ENCODE results near the gene CBX5. TPM values are rescaled to one million over a fixed set of nuclear protein-coding genes. Genes with fewer than 3 reads are reported as not detected.
A peak's percentile ranks its signal among the peaks of the same experiment; 100 is the strongest.
"Not testable (repeated sequence)": the region's sequence is repeated elsewhere in the genome, so short reads cannot be mapped to it uniquely, and the experiment has no call there.

CBX5 gene
- total RNA-seq, 2 donors from 2014 or later = 27.0 to 34.3 TPM

- H3K4me1 ChIP-seq = peaks cover 12% of the 10 kb centered on the region
- ATAC-seq = no peak
- WGBS, 2 donors = 87 to 92% methylated on average over 5 of the region's 5 CpGs
- TF ChIP-seq, protein P1, sequence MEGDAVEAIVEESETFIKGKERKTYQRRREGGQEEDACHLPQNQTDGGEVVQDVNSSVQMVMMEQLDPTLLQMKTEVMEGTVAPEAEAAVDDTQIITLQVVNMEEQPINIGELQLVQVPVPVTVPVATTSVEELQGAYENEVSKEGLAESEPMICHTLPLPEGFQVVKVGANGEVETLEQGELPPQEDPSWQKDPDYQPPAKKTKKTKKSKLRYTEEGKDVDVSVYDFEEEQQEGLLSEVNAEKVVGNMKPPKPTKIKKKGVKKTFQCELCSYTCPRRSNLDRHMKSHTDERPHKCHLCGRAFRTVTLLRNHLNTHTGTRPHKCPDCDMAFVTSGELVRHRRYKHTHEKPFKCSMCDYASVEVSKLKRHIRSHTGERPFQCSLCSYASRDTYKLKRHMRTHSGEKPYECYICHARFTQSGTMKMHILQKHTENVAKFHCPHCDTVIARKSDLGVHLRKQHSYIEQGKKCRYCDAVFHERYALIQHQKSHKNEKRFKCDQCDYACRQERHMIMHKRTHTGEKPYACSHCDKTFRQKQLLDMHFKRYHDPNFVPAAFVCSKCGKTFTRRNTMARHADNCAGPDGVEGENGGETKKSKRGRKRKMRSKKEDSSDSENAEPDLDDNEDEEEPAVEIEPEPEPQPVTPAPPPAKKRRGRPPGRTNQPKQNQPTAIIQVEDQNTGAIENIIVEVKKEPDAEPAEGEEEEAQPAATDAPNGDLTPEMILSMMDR (IDR thresholded peaks at IDR 0.05) = no peak
- TF ChIP-seq POLR2A (IDR thresholded peaks at IDR 0.05) = no peak
- H3K9me3 ChIP-seq = no peaks in the 10 kb centered on the region
- H3K27ac ChIP-seq = no peak overlapping the region
- DNase-seq = no peak
- no peaks in the 10 kb centered on the region for H3K27me3 ChIP-seq
- intact Hi-C loops (cut with DNase I) = no loop called here
- H3K4me3 ChIP-seq = no peak overlapping the region
- no peaks in the 10 kb centered on the region for H3K36me3 ChIP-seq (replicated peaks in 1 of 2; ENCODE audit: insufficient read depth in 1 of 2, low read depth in 2 of 2)
Measured at GRCh38 chr12:54321363-54321762, 41.4 kb upstream of the CBX5 start.

DNA sequence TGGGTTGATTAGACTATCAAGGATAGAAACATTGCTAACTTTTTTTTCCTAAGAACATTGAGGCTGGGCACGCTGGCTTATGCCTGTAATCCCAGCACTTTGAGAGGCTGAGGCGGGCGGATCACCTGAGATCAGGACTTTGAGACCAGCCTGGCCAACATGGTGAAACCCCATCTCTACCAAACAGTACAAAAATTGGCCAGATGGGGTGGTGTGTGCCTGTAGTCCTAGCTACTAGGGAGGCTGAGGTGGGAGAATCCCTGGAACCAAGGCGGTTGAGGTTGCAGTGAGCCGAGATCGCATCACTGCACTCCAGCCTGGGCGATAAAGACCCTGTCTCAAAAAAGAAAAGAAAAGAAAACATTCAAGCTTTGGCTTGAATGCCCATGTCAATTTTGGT, 32.4 kb upstream of the CBX5 start:
- H3K4me1 ChIP-seq; H3K27me3 ChIP-seq; H3K36me3 ChIP-seq (replicated peaks in 1 of 2; ENCODE audit: insufficient read depth in 1 of 2, low read depth in 2 of 2); intact Hi-C loops (cut with DNase I); H3K4me3 ChIP-seq; ATAC-seq; H3K27ac ChIP-seq; DNase-seq; H3K9me3 ChIP-seq: not testable (repeated sequence)
- WGBS, 2 donors = 94 to 95% methylated on average over 7 of the region's 7 CpGs

DNA sequence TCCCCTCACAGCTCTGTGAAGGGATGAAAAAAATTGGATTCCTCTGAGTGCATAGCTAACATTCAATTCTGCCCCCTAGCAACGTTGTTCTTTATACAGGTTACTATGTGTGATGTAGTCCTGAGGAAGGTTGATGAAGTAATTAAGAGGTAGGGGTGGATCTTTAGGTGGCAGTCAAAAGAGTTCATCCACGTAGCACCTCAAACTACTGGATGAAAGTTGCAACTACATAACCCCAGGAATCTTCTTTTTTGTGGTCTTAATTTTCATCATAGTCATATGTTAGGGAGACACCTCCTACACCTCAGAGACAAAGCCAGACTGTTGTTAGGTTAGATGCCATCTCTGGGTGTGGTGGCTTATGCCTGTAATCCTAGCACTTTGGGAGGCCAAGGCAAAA, 31.1 kb upstream of the CBX5 start:
- H3K27ac ChIP-seq = no peak overlapping the region
- 62 to 64% methylated on average over 2 of the region's 2 CpGs for WGBS, 2 donors
- TF ChIP-seq, protein P1 (IDR thresholded peaks at IDR 0.05) = no peak
- TF ChIP-seq POLR2A (IDR thresholded peaks at IDR 0.05) = no peak
- H3K4me1 ChIP-seq = no peaks in the 10 kb centered on the region
- H3K4me3 ChIP-seq = no peak overlapping the region
- no peaks in the 10 kb centered on the region for H3K36me3 ChIP-seq (replicated peaks in 1 of 2; ENCODE audit: insufficient read depth in 1 of 2, low read depth in 2 of 2)
- DNase-seq = no peak
- H3K27me3 ChIP-seq = no peaks in the 10 kb centered on the region
- intact Hi-C loops (cut with DNase I) = no loop called here
- no peak for ATAC-seq
- H3K9me3 ChIP-seq = no peaks in the 10 kb centered on the region

DNA sequence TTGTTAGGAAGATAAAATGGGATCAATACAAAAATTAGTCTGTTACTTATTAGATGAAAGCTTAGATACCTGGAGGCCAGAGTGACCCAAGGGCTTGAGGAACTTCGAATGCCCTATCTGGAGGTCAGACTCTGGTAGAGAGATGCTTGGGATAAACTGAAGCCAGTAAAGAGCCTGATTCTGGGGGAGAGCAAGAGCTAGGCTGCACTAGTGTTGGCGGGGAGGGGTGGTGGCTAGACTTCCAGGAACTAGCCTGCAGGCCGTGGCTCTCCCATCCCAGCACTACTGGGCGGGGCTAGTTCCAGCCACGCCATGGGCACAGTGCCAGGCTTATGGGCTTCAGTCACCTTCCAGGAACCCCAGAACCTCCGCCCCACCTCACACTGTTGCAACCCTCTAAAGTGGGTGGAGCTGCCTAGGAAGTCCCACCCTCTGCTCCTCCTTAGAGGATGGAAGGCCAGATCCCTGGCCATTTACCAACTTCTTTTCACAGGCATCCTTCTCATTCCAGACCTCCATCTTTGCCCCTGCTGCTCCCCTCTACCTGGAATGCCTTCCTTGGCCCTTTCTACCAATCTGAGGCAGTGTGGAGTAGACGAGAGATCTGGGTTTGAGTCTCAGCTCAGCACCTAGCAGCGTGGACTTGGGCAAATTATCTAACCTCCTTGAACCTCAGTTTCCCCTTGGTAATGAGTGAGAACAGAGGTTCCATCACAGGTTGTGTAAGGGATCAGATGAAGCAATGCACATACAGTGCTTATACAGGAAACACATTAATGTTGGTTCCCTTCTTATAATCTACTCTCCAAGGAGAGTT, 27.2 kb upstream of the CBX5 start:
- H3K27ac ChIP-seq = no peak overlapping the region
- 51 to 68% methylated on average over 8 of the region's 8 CpGs for WGBS, 2 donors
- no peaks in the 10 kb centered on the region for H3K36me3 ChIP-seq (replicated peaks in 1 of 2; ENCODE audit: insufficient read depth in 1 of 2, low read depth in 2 of 2)
- H3K4me3 ChIP-seq = no peak overlapping the region
- ATAC-seq (peak; percentile 37), DNase-seq (peak; percentile 48 to 81 (median 56))
- H3K4me1 ChIP-seq = peaks cover 12% of the 10 kb centered on the region
- TF ChIP-seq, protein P1 (IDR thresholded peaks at IDR 0.05) = no peak
- TF ChIP-seq POLR2A (IDR thresholded peaks at IDR 0.05) = no peak
- intact Hi-C loops (cut with DNase I) = no loop called here
- H3K27me3 ChIP-seq = no peaks in the 10 kb centered on the region
- H3K9me3 ChIP-seq = no peaks in the 10 kb centered on the region

DNA sequence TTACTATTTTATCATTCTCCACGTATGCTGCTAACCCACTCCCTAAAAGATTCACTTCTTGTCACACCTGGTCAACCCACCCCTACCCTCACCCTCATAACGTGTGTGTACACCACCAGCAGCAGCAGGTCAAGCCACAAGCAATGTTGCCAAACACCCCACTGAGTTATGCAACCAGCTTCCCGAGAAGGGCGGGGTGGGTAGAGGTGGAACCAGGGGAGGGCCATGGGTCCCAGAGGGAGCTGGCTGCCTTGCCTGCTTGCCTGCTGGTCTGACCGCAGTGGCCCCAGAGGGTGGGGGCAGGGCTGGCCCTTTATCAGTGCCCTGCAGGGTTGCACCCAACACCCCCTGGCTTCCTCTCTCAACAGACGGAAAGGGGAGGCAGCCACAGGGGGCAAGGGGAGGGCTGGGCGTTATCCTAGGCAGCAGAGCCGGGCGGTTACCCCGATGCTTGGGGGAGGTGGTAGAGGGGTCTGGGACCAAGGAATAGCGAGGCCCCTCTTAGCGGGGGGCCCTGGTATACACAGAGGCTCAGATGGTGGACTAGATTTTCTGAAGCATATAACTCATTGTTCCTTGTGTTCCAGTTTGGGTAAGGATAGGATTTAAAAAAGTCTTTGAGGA, 24.4 kb upstream of the CBX5 start:
- H3K27ac ChIP-seq = no peak overlapping the region
- H3K4me1 ChIP-seq = peaks cover 26% of the 10 kb centered on the region
- no peak overlapping the region for H3K4me3 ChIP-seq
- peak; percentile 87 for ATAC-seq
- 23 to 30% methylated on average over 10 to 12 of the region's 12 CpGs for WGBS, 2 donors
- peak; percentile 69 to 83 (median 81) for DNase-seq
- intact Hi-C loops (cut with DNase I) = no loop called here
- H3K27me3 ChIP-seq = no peaks in the 10 kb centered on the region
- no peaks in the 10 kb centered on the region for H3K9me3 ChIP-seq
- H3K36me3 ChIP-seq (replicated peaks in 1 of 2; ENCODE audit: insufficient read depth in 1 of 2, low read depth in 2 of 2) = no peaks in the 10 kb centered on the region
- TF ChIP-seq, protein P1 (IDR thresholded peaks at IDR 0.05) = no peak
- no peak for TF ChIP-seq POLR2A (IDR thresholded peaks at IDR 0.05)

Measured in body of pancreas (tissue), 4 donors.